B cell (primary cell): ENCODE measurements around the gene RMDN2. TPM values are rescaled to one million over a fixed set of nuclear protein-coding genes. Genes with fewer than 3 reads are reported as not detected.

ENCODE experiments used
- ATAC-seq: fragments of 200-7000 bp; cut with Tn5 transposase; one replicate; pipeline ENCODE4 v1.10.0; 2021; ENCODE audit warnings: low read depth, mild to moderate bottlenecking, moderate number of reproducible peaks, moderate library complexity
- CTCF ChIA-PET: fragments of 350-600 bp; sonication (Branson Sonifier 250); formaldehyde crosslinking; loops from one replicate; lab custom pipeline; 2021; ENCODE audit warnings: antibody characterized with exemption, inconsistent platforms; lab: Charles Lee
- POLR2A ChIA-PET: fragments of 350-600 bp; sonication (Branson Sonifier 250); formaldehyde crosslinking; loops from one replicate; lab custom pipeline; 2021; ENCODE audit warnings: antibody characterized with exemption; lab: Charles Lee
- DNase-seq: peaks from one replicate; pipeline ENCODE4 v3.0.0; 2013
- H2AFZ ChIP-seq: 2 replicates; pipeline ENCODE4 v1.6.1; 2012; ENCODE audit warnings: mild to moderate bottlenecking, low read depth, low read length; ENCODE audit not compliant: insufficient read depth, poor library complexity, severe bottlenecking
- H3K27ac ChIP-seq, 2 donors: 1 replicate in 1 of 2; 2 replicates in 1 of 2; pipeline ENCODE4 v1.5.1; 2012 to 2013; ENCODE audit warnings: low read length in 2 of 2, mild to moderate bottlenecking in 2 of 2, moderate library complexity in 1 of 2
- H3K27me3 ChIP-seq, 4 experiments: fragments of 200-600 bp in 1 of 4; sonication (generic) in 1 of 4; replicated peaks in 1 of 4; 1 replicate in 2 of 4; 2 replicates in 2 of 4; pipeline versions ENCODE4 v1.6.1 to v1.7.0; 2013 to 2016; ENCODE audit warnings: low read length in 3 of 4, mild to moderate bottlenecking in 2 of 4, mixed read lengths in 1 of 4, moderate library complexity in 1 of 4; ENCODE audit not compliant: insufficient read depth in 4 of 4, control insufficient read depth in 3 of 4; ENCODE audit errors: control extremely low read depth in 1 of 4
- H3K36me3 ChIP-seq, 2 experiments: replicated peaks in 1 of 2; 1 replicate in 1 of 2; 2 replicates in 1 of 2; pipeline versions ENCODE4 v1.6.1 to v1.7.1; 2013; ENCODE audit warnings: low read length in 1 of 2; ENCODE audit not compliant: insufficient read depth in 2 of 2, control insufficient read depth in 1 of 2; ENCODE audit errors: control extremely low read depth in 1 of 2, extremely low read depth in 1 of 2
- H3K4me1 ChIP-seq, 2 donors: fragments of 200-600 bp in 1 of 2; sonication (generic) in 1 of 2; 1 replicate in 1 of 2; 2 replicates in 1 of 2; pipeline versions ENCODE4 v1.5.1 to v1.6.1; 2013 to 2017; ENCODE audit warnings: low read length in 2 of 2; ENCODE audit not compliant: control insufficient read depth in 2 of 2, insufficient read depth in 2 of 2
- H3K4me2 ChIP-seq: replicated peaks from 2 replicates; pipeline ENCODE3; 2012; ENCODE audit warnings: mild to moderate bottlenecking, low read depth, low read length; ENCODE audit not compliant: poor library complexity, severe bottlenecking
- H3K4me3 ChIP-seq, 5 experiments: fragments of 200-600 bp in 1 of 5; sonication (generic) in 1 of 5; 1 replicate in 3 of 5; 2 replicates in 2 of 5; pipeline versions ENCODE4 v1.5.1 to v1.7.0; 2011 to 2016; ENCODE audit warnings: low read length in 4 of 5, mild to moderate bottlenecking in 4 of 5, low read depth in 2 of 5, control low read depth in 1 of 5, moderate library complexity in 1 of 5; ENCODE audit not compliant: insufficient read depth in 1 of 5; ENCODE audit errors: control extremely low read depth in 1 of 5, extremely low read depth in 1 of 5
- H3K79me2 ChIP-seq: fragments of 200-600 bp; sonication (generic); one replicate; pipeline ENCODE4 v1.6.0; 2016; ENCODE audit warnings: low read length; ENCODE audit not compliant: control insufficient read depth, insufficient read depth
- H3K9ac ChIP-seq: fragments of 200-600 bp; sonication (generic); 2 replicates; pipeline ENCODE4 v1.6.1; 2017; ENCODE audit warnings: mild to moderate bottlenecking, low read length, moderate library complexity
- H3K9me3 ChIP-seq, 3 donors: one replicate each; pipeline versions ENCODE4 v1.6.1 to v1.7.1; 2013; ENCODE audit warnings: low read length in 2 of 3; ENCODE audit not compliant: control insufficient read depth in 2 of 3, insufficient read depth in 1 of 3; ENCODE audit errors: control extremely low read depth in 1 of 3
- H4K20me1 ChIP-seq: 2 replicates; pipeline ENCODE4 v1.6.0; 2012; ENCODE audit warnings: mild to moderate bottlenecking, low read length; ENCODE audit not compliant: insufficient read depth, control insufficient read depth, poor library complexity, severe bottlenecking
- H3K27ac Mint-ChIP-seq: one replicate; pipeline ENCODE4 v1.8.0; 2021; ENCODE audit warnings: mixed read lengths
- H3K27me3 Mint-ChIP-seq: one replicate; pipeline ENCODE4 v1.8.0; 2021; ENCODE audit warnings: mixed read lengths
- H3K4me1 Mint-ChIP-seq: one replicate; pipeline ENCODE4 v1.8.0; 2021; ENCODE audit warnings: mixed read lengths
- H3K4me3 Mint-ChIP-seq: one replicate; pipeline ENCODE4 v1.8.0; 2021; ENCODE audit warnings: mixed read lengths
- H3K9me3 Mint-ChIP-seq: one replicate; pipeline ENCODE4 v1.8.0; 2022; ENCODE audit warnings: mixed read lengths; ENCODE audit not compliant: insufficient read depth
- EZH2 ChIP-seq: IDR thresholded peaks from 2 replicates; pipeline ENCODE4 v1.6.1; 2012; ENCODE audit warnings: borderline replicate concordance, low read depth, mild to moderate bottlenecking, moderate library complexity, low read length; ENCODE audit not compliant: insufficient read depth, poor library complexity, severe bottlenecking
- WGBS: methylation state at CpG from one replicate; pipeline ENCODE4 v1.1.5; 2013; ENCODE audit warnings: missing lambda C conversion rate; ENCODE audit not compliant: insufficient coverage; 5-methylcytosine and 5-hydroxymethylcytosine counted together
- intact Hi-C: fragments of 100-400 bp; cut with micrococcal nuclease; formaldehyde crosslinking; loops from one replicate; pipeline ENCODE4 v1.10.0; 2022
- polyA plus RNA-seq: library from polyadenylated mRNA; depleted of rRNA; stranded (reverse); fragments of >200 nt; gene quantifications from 2 replicates; pipeline ENCODE4 v1.2.3, GENCODE V29; 2012
- total RNA-seq, 2 donors: library from RNA; stranded (reverse); fragments of 120-200 nt in 1 of 2; gene quantifications; 1 replicate in 1 of 2; 2 replicates in 1 of 2; pipeline versions ENCODE4 v1.2.3 to v1.2.4, GENCODE V29; 2013 to 2022
- TF ChIP-seq, protein P1 (sequence below): fragments of 200-600 bp; IDR thresholded peaks from one replicate; pipeline ENCODE4 v1.8.0; 2022; ENCODE audit warnings: antibody characterized with exemption, mild to moderate bottlenecking

RMDN2 gene
- total and polyA plus RNA-seq, 2 donors (not counting 1 experiment from before 2014, with no cell fraction given), result 6.4 to 6.6 TPM

DNA sequence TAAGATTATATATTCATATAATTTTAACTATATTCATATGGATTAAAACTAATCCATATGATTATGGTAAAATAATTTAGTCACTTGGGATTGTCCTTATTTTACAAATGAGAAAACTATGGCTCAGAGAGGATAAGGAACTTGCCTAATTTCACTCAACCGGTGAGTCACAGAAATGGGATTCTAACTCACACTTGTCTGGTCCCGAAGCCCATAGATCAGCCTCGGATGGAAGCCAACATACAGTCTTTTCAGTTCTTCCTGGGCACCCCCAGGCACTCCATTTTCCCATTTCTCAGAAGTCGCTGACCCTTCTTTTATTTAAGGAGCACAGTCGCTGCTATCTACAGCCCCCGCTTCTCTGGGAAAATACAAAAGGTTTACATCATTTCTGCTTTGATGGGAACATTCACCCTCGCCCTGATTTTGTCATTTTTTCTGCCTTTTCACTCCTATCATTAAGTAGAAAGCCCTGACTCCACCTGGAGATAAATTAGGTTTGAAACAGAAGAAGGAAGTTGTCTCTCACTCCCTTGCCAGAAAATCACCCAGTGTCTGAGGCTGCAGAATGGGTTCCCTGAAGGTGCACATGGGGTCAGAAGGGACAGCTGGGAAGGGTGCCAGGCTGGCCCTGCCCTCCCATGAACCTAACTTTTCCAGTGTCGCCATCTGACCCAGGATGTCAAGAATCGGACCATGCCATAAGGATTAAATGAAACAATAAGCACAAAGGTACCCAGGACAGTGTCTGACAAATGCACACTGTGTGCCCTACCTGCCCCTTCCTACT, 114.2 kb downstream of the RMDN2 start:
- Histone ChIP-seq H4K20me1 (no peaks in the 10 kb centered on the region), H2AFZ (no peak overlapping the region), H3K4me3 (no peak overlapping the region), H3K9me3 (peaks cover 0 to 6% (median 0%) of the 10 kb centered on the region in 3 donors), H3K4me1 (peaks cover 11 to 15% of the 10 kb centered on the region in 2 donors), H3K9ac (no peak overlapping the region), H3K4me2 (no peak overlapping the region), H3K27ac (no peak overlapping the region), H3K79me2 (no peaks in the 10 kb centered on the region), H3K27me3 (peaks cover 0 to 27% (median 19%) of the 10 kb centered on the region in 4 experiments), H3K36me3 (no peaks in the 10 kb centered on the region)
- ATAC-seq (no peak), DNase-seq (no peak)
- ChIA-PET CTCF (no interaction called here), POLR2A (no interaction called here)
- no peaks in the 10 kb centered on the region for H3K9me3 Mint-ChIP-seq
- intact Hi-C loops, result no loop called here
- H3K4me3 Mint-ChIP-seq, result no peak overlapping the region
- H3K4me1 Mint-ChIP-seq, result peaks cover 15% of the 10 kb centered on the region
- no peak overlapping the region for H3K27ac Mint-ChIP-seq
- no peak for TF ChIP-seq EZH2
- TF ChIP-seq, protein P1, sequence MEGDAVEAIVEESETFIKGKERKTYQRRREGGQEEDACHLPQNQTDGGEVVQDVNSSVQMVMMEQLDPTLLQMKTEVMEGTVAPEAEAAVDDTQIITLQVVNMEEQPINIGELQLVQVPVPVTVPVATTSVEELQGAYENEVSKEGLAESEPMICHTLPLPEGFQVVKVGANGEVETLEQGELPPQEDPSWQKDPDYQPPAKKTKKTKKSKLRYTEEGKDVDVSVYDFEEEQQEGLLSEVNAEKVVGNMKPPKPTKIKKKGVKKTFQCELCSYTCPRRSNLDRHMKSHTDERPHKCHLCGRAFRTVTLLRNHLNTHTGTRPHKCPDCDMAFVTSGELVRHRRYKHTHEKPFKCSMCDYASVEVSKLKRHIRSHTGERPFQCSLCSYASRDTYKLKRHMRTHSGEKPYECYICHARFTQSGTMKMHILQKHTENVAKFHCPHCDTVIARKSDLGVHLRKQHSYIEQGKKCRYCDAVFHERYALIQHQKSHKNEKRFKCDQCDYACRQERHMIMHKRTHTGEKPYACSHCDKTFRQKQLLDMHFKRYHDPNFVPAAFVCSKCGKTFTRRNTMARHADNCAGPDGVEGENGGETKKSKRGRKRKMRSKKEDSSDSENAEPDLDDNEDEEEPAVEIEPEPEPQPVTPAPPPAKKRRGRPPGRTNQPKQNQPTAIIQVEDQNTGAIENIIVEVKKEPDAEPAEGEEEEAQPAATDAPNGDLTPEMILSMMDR, result no peak
- WGBS, result 93% methylated on average over 8 of the region's 9 CpGs
- H3K27me3 Mint-ChIP-seq, result peaks cover 41% of the 10 kb centered on the region

DNA sequence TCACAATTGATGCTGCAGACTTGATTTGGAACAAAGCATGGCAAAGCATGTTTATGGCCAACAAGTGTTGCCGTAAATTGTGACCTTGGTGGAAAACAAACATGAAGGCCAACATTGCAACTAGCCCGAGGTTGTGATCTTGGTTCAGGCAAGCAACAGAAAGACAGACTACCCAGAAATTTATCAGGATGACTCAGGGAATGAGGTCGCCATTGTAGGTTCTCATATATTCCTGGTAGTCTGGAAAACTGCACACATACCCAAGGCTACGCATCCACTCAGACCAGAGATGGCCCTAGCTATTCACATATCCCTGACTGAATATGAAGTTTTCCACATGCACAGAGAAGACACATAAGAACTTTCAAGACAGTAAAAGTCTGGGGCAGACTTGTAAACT, 120.7 kb downstream of the RMDN2 start:
- no peak overlapping the region for H3K4me3 Mint-ChIP-seq
- no peaks in the 10 kb centered on the region for H3K4me1 Mint-ChIP-seq
- Histone ChIP-seq H3K9ac (no peak overlapping the region), H3K9me3 (peaks cover 0 to 6% (median 0%) of the 10 kb centered on the region in 3 donors), H3K4me3 (no peak overlapping the region), H2AFZ (no peak overlapping the region), H4K20me1 (no peaks in the 10 kb centered on the region), H3K27me3 (peaks cover 0 to 14% (median 0%) of the 10 kb centered on the region in 4 experiments), H3K79me2 (no peaks in the 10 kb centered on the region), H3K4me2 (no peak overlapping the region), H3K4me1 (no peaks in the 10 kb centered on the region), H3K27ac (no peak overlapping the region), H3K36me3 (no peaks in the 10 kb centered on the region)
- POLR2A ChIA-PET, result no interaction called here
- WGBS, result 96% methylated on average over 3 of the region's 4 CpGs
- DNase-seq (no peak), ATAC-seq (no peak)
- no peak overlapping the region for H3K27ac Mint-ChIP-seq
- CTCF ChIA-PET, result no interaction called here
- TF ChIP-seq, protein P1, result no peak
- no peak for TF ChIP-seq EZH2
- no peaks in the 10 kb centered on the region for H3K9me3 Mint-ChIP-seq
- peaks cover 15% of the 10 kb centered on the region for H3K27me3 Mint-ChIP-seq
- intact Hi-C loops, result no loop called here
